Measurements from ENCODE around the gene ING4. TPM values are rescaled to one million over a fixed set of nuclear protein-coding genes. Genes with fewer than 3 reads are reported as not detected.

Gene ING4
- total RNA-seq, 2 experiments from 2014 or later, result 16.6 to 16.7 TPM

DNA sequence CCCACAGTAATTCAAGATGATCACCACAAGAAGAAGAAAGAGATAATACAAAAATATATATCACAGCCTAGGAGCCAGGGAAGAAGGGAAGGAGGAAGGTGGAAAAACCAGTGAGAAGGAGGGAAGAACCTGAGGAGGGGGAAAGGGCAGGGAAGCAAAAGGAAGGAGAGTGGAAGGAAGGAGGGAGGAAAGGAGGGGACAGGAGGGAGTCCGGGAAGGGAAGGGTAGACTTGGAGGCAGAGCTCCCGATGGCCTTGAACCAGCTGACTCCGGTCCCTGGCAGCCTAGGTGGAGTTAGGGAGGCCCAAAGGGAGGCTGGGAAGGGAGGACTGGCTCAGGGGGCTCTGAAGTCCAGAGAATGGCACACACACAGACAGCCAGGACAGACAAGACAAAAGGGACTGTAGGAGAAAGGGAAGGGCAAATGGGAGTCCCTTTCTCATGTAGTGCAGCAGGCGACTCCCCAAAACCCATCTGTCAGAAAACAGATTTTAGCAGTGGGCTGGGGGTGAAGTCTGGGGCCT is 31.0 kb upstream of the ING4 start:
- no peaks in the 10 kb centered on the region for H3K9me3 Mint-ChIP-seq
- intact Hi-C loops (cut with micrococcal nuclease), result no loop called here

DNA sequence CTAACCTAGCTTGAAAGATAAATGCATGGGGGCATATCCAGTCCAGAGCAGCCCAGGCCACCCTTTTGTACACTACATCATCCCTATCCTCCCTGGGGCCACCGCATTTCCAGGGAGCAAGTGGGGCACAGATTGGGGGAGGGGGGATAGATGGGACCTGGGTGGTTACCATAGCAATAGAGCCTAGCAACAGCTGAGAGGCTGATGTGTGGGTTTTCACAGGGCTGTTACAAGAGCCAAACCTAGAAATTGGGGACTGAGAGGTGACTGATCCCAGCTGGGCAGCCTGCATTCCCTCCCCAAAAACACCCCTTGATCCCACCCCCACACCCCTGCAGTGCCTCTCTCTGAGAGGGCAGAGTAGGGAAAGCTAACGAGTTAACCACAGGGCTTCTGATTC is 30.0 kb upstream of the ING4 start:
- peaks cover under 1% of the 10 kb centered on the region for H3K27me3 Mint-ChIP-seq
- ChIA-PET CTCF (interaction anchor here (0.6 to 2.0 kb wide), 5 partner anchors 9 to 129 kb away, joined by 3 to 9 read pairs (median 3); partner anchors contain the start of gene COPS7A), POLR2A (interaction anchor here (1.2 to 1.3 kb wide), 2 partner anchors 42 to 175 kb away, joined by 3 to 4 read pairs; partner anchors contain the start of gene TPI1)
- H3K4me3 Mint-ChIP-seq, result no peak overlapping the region
- peaks cover 3% of the 10 kb centered on the region for H3K36me3 Mint-ChIP-seq (ENCODE audit: low read depth)
- intact Hi-C loops (cut with micrococcal nuclease), result no loop called here
- DNase-seq (no peak), ATAC-seq (no peak)
- H3K9me3 Mint-ChIP-seq, result no peaks in the 10 kb centered on the region
- H3K27ac Mint-ChIP-seq, result no peak overlapping the region
- peaks cover 13% of the 10 kb centered on the region for H3K4me1 Mint-ChIP-seq (ENCODE audit: low read depth)
- TF ChIP-seq, protein P1, sequence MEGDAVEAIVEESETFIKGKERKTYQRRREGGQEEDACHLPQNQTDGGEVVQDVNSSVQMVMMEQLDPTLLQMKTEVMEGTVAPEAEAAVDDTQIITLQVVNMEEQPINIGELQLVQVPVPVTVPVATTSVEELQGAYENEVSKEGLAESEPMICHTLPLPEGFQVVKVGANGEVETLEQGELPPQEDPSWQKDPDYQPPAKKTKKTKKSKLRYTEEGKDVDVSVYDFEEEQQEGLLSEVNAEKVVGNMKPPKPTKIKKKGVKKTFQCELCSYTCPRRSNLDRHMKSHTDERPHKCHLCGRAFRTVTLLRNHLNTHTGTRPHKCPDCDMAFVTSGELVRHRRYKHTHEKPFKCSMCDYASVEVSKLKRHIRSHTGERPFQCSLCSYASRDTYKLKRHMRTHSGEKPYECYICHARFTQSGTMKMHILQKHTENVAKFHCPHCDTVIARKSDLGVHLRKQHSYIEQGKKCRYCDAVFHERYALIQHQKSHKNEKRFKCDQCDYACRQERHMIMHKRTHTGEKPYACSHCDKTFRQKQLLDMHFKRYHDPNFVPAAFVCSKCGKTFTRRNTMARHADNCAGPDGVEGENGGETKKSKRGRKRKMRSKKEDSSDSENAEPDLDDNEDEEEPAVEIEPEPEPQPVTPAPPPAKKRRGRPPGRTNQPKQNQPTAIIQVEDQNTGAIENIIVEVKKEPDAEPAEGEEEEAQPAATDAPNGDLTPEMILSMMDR (IDR thresholded peaks at IDR 0.05), result no peak

More for the DNA sequence above, 31.0 kb upstream of the ING4 start:
- ChIA-PET POLR2A (interaction anchor here (1.3 kb wide), 1 partner anchor 174 kb away, joined by 3 read pairs; the partner anchor contains the start of gene TPI1), CTCF (interaction anchor here (2.0 kb wide), 1 partner anchor 10 kb away, joined by 9 read pairs; no protein-coding TSS in a partner anchor)
- no peak for ATAC-seq
- peaks cover 7% of the 10 kb centered on the region for H3K27me3 Mint-ChIP-seq
- peaks cover 10% of the 10 kb centered on the region for H3K4me1 Mint-ChIP-seq (ENCODE audit: low read depth)
- no peak overlapping the region for H3K27ac Mint-ChIP-seq
- H3K4me3 Mint-ChIP-seq, result no peak overlapping the region
- TF ChIP-seq, protein P1 (IDR thresholded peaks at IDR 0.05), result no peak
- DNase-seq, result no peak
- no peaks in the 10 kb centered on the region for H3K36me3 Mint-ChIP-seq (ENCODE audit: low read depth)

DNA sequence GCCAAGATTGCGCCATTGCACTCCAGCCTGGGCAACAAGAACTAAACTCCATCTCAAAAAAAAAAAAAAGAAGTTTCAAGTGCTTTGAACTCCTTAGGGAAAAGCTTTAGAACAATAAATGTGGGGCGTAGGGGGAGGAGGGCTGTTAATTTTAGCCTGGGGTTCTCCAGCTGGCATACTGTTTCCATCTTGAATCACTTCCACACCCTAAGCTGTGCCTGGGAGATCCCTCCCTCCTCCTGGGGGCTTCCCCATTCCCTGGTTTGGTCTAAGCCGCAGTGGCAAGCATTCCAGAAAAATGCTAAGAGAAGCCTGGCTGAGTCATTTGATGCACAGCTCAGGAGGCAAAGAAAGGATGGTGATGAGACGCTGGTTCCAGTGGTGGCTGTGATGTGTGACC is 28.6 kb upstream of the ING4 start:
- H3K36me3 Mint-ChIP-seq (ENCODE audit: low read depth), result peaks cover 17% of the 10 kb centered on the region
- H3K9me3 Mint-ChIP-seq, result no peaks in the 10 kb centered on the region
- no peak for DNase-seq
- H3K27me3 Mint-ChIP-seq, result no peaks in the 10 kb centered on the region
- no peak overlapping the region for H3K27ac Mint-ChIP-seq
- TF ChIP-seq, protein P1 (IDR thresholded peaks at IDR 0.05), result no peak
- peaks cover 27% of the 10 kb centered on the region for H3K4me1 Mint-ChIP-seq (ENCODE audit: low read depth)
- intact Hi-C loops (cut with micrococcal nuclease), result no loop called here
- ChIA-PET CTCF (interaction anchor here (1.1 to 2.4 kb wide), 2 partner anchors 134 to 178 kb away, joined by 3 to 8 read pairs; no protein-coding TSS in a partner anchor), POLR2A (interaction anchor here (0.9 to 1.4 kb wide), 4 partner anchors 14 to 77 kb away, joined by 3 to 4 read pairs (median 3); partner anchors contain the start of gene MLF2)
- ATAC-seq, result no peak
- no peak overlapping the region for H3K4me3 Mint-ChIP-seq

DNA sequence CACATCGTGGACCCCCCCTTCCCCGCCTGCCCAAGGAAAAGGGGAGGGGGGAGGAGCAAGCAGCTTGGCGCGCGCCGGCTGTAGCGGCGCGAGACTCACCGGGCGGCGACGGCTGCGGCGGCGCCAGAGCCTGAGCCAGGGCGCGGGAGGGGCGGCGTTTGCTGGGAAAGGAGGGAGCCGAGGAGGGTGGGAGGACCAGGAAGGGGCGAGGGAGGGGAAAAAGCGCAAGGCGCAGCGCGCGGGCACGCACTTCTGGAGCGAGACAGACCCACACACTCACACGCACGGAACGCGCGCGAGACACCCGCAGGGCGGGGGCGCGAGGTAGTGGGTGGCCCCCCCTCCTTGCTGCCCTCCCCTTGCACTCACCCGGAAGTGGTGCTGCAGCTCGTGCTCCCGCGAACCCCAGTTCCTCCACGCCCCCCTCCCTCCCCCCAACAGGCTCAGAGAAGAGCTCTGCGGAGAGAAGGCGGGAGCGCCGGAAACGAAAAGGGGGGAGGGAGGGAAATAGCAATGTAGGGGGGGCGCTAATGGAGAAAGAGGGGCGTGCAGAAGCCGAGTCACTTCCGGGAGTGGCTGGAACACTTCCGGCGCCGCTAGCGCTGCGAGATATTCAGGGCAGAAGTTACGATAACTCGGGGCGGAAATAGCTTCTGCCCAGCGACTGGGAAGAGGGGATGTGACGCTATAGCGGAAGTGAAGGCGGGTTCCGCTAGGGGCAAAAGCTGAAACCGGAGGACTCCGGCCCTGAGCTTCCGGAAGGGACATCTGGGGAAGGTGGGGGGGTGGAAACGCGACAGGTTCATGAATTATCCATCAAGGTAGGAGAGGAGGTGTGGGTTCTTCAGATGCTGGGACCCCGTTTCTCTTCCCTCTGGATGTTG is 26.3 kb upstream of the ING4 start, which contains the start of gene ZNF384:
TSS of gene ZNF384 (minus strand) at position 377 of the 884 bp plus-strand sequence. CDS start 9,855 bp downstream, outside the sequence.
- Mint-ChIP-seq H3K27ac (peak within 1 kb of the TSS; percentile 97), H3K4me3 (peak within 1 kb of the TSS; percentile 86), H3K27me3 (no peaks in the 10 kb centered on the region), H3K9me3 (no peaks in the 10 kb centered on the region), H3K36me3 (ENCODE audit: low read depth) (peaks cover 34% of the 10 kb centered on the region), H3K4me1 (ENCODE audit: low read depth) (peaks cover 45% of the 10 kb centered on the region)
- peak; percentile 83 for ATAC-seq
- intact Hi-C loops (cut with micrococcal nuclease), result loop anchor here (1.0 kb wide), 1 partner anchor 26 kb away; the partner anchor contains the start of gene ING4
- ChIA-PET CTCF (interaction anchor here (0.7 to 2.3 kb wide), 23 partner anchors 10 to 256 kb away, joined by 3 to 33 read pairs (median 4); partner anchors contain the start of genes CDCA3, COPS7A, LRRC23 and MLF2), POLR2A (interaction anchor here (0.6 to 2.3 kb wide), 29 partner anchors 8 to 430 kb away, joined by 3 to 22 read pairs (median 4); partner anchors contain the start of genes ACRBP, C12orf57, CDCA3 and COPS7A)
- peak; percentile 97 for DNase-seq
- TF ChIP-seq, protein P1 (IDR thresholded peaks at IDR 0.05), result no peak
